Mucosa of stomach (tissue), 1 donor: Measurements from ENCODE around the gene EP400.

ENCODE experiments used
- H3K27me3 ChIP-seq: one replicate; pipeline ENCODE4 v1.7.0; 2013; ENCODE audit warnings: mild to moderate bottlenecking, low read length; ENCODE audit not compliant: control insufficient read depth, insufficient read depth
- H3K36me3 ChIP-seq: one replicate; pipeline ENCODE4 v1.7.0; 2013; ENCODE audit warnings: low read length; ENCODE audit not compliant: control insufficient read depth, insufficient read depth
- H3K4me1 ChIP-seq: one replicate; pipeline ENCODE4 v1.7.0; 2013; ENCODE audit warnings: mild to moderate bottlenecking, low read length; ENCODE audit not compliant: control insufficient read depth, insufficient read depth
- H3K4me3 ChIP-seq: one replicate; pipeline ENCODE4 v1.7.0; 2013; ENCODE audit warnings: low read length
- H3K9ac ChIP-seq: one replicate; pipeline ENCODE4 v1.7.0; 2013; ENCODE audit warnings: mild to moderate bottlenecking, low read length, moderate library complexity
- H3K9me3 ChIP-seq: one replicate; pipeline ENCODE4 v1.7.0; 2013; ENCODE audit warnings: mild to moderate bottlenecking, low read length, moderate library complexity; ENCODE audit not compliant: control insufficient read depth
- donor health status: Pancreatic carcinoma.

Gene EP400

GRCh38 chr12:132009336-132009859 lies 59.7 kb downstream of the EP400 start:
- Histone ChIP-seq H3K4me1 (no peaks in the 10 kb centered on the region), H3K9ac (no peak overlapping the region), H3K27me3 (no peaks in the 10 kb centered on the region), H3K36me3 (peaks cover 20% of the 10 kb centered on the region), H3K9me3 (no peaks in the 10 kb centered on the region), H3K4me3 (no peak overlapping the region)

GRCh38 chr12:132012919-132013568 lies 63.3 kb downstream of the EP400 start:
- Histone ChIP-seq H3K9me3 (no peaks in the 10 kb centered on the region), H3K27me3 (no peaks in the 10 kb centered on the region), H3K36me3 (peaks cover 22% of the 10 kb centered on the region), H3K4me3 (no peak overlapping the region), H3K4me1 (no peaks in the 10 kb centered on the region), H3K9ac (no peak overlapping the region)

GRCh38 chr12:132014092-132014914 lies 64.6 kb downstream of the EP400 start:
- no peaks in the 10 kb centered on the region for H3K27me3 ChIP-seq
- no peak overlapping the region for H3K4me3 ChIP-seq
- H3K4me1 ChIP-seq = no peaks in the 10 kb centered on the region
- H3K9me3 ChIP-seq = no peaks in the 10 kb centered on the region
- peaks cover 31% of the 10 kb centered on the region for H3K36me3 ChIP-seq
- no peak overlapping the region for H3K9ac ChIP-seq

GRCh38 chr12:132014915-132015280 lies 65.2 kb downstream of the EP400 start:
- H3K36me3 ChIP-seq = peaks cover 31% of the 10 kb centered on the region

GRCh38 chr12:132015686-132016430 lies 66.1 kb downstream of the EP400 start:
- Histone ChIP-seq H3K36me3 (peaks cover 31% of the 10 kb centered on the region), H3K4me3 (no peak overlapping the region)

More at GRCh38 chr12:132014915-132015280, 65.2 kb downstream of the EP400 start:
- Histone ChIP-seq H3K9ac (no peak overlapping the region), H3K4me3 (no peak overlapping the region), H3K27me3 (no peaks in the 10 kb centered on the region), H3K4me1 (no peaks in the 10 kb centered on the region), H3K9me3 (no peaks in the 10 kb centered on the region)

GRCh38 chr12:132018193-132018916 lies 68.6 kb downstream of the EP400 start:
- H3K27me3 ChIP-seq = no peaks in the 10 kb centered on the region
- no peaks in the 10 kb centered on the region for H3K9me3 ChIP-seq
- H3K4me1 ChIP-seq = no peaks in the 10 kb centered on the region
- H3K36me3 ChIP-seq = peaks cover 24% of the 10 kb centered on the region
- no peak overlapping the region for H3K4me3 ChIP-seq
- no peak overlapping the region for H3K9ac ChIP-seq

More at GRCh38 chr12:132015686-132016430, 66.1 kb downstream of the EP400 start:
- no peaks in the 10 kb centered on the region for H3K9me3 ChIP-seq
- no peak overlapping the region for H3K9ac ChIP-seq
- H3K27me3 ChIP-seq = no peaks in the 10 kb centered on the region
- H3K4me1 ChIP-seq = no peaks in the 10 kb centered on the region

GRCh38 chr12:132019891-132020290 lies 70.1 kb downstream of the EP400 start:
- H3K9ac ChIP-seq = no peak overlapping the region
- H3K4me1 ChIP-seq = no peaks in the 10 kb centered on the region
- H3K36me3 ChIP-seq = peaks cover 23% of the 10 kb centered on the region
- no peak overlapping the region for H3K4me3 ChIP-seq
- H3K27me3 ChIP-seq = no peaks in the 10 kb centered on the region
- H3K9me3 ChIP-seq = no peaks in the 10 kb centered on the region

GRCh38 chr12:132020292-132020691 lies 70.5 kb downstream of the EP400 start:
- Histone ChIP-seq H3K27me3 (no peaks in the 10 kb centered on the region), H3K9me3 (no peaks in the 10 kb centered on the region), H3K4me3 (no peak overlapping the region), H3K9ac (no peak overlapping the region), H3K36me3 (peaks cover 23% of the 10 kb centered on the region), H3K4me1 (no peaks in the 10 kb centered on the region)

- H3K36me3 ChIP-seq = peaks cover 26% of the 10 kb centered on the region
- H3K9me3 ChIP-seq = no peaks in the 10 kb centered on the region
These were observed 71.5 kb downstream of the EP400 start for GRCh38 chr12:132021031-132021871.

GRCh38 chr12:132021965-132022364 lies 72.2 kb downstream of the EP400 start:
- no peak overlapping the region for H3K4me3 ChIP-seq
- H3K36me3 ChIP-seq = peaks cover 31% of the 10 kb centered on the region
- no peaks in the 10 kb centered on the region for H3K9me3 ChIP-seq
- H3K9ac ChIP-seq = no peak overlapping the region
- H3K27me3 ChIP-seq = no peaks in the 10 kb centered on the region
- H3K4me1 ChIP-seq = no peaks in the 10 kb centered on the region

More at GRCh38 chr12:132021031-132021871, 71.5 kb downstream of the EP400 start:
- no peak overlapping the region for H3K9ac ChIP-seq
- H3K4me1 ChIP-seq = no peaks in the 10 kb centered on the region
- no peak overlapping the region for H3K4me3 ChIP-seq
- no peaks in the 10 kb centered on the region for H3K27me3 ChIP-seq

- Histone ChIP-seq H3K4me1 (no peaks in the 10 kb centered on the region), H3K27me3 (no peaks in the 10 kb centered on the region), H3K36me3 (peaks cover 18% of the 10 kb centered on the region), H3K9me3 (no peaks in the 10 kb centered on the region), H3K9ac (no peak overlapping the region), H3K4me3 (no peak overlapping the region)
These were observed 73.9 kb downstream of the EP400 start for GRCh38 chr12:132023658-132024057.
